WTC11 (cell line): ENCODE measurements around the gene ZNF232.
"Not testable (repeated sequence)": the region's sequence is repeated elsewhere in the genome, so short reads cannot be mapped to it uniquely, and the experiment has no call there.

Source experiments
- TEAD4 ChIP-seq: sonication (generic); formaldehyde crosslinking; IDR thresholded peaks from 2 replicates; pipeline ENCODE4 v1.8.0; 2022; ENCODE audit warnings: mild to moderate bottlenecking, missing genetic modification reagents
- TF ChIP-seq, protein P1 (sequence below): fragments of 200-600 bp; IDR thresholded peaks from 2 replicates; pipeline ENCODE4 v1.8.0; 2022; ENCODE audit warnings: antibody characterized with exemption

DNA sequence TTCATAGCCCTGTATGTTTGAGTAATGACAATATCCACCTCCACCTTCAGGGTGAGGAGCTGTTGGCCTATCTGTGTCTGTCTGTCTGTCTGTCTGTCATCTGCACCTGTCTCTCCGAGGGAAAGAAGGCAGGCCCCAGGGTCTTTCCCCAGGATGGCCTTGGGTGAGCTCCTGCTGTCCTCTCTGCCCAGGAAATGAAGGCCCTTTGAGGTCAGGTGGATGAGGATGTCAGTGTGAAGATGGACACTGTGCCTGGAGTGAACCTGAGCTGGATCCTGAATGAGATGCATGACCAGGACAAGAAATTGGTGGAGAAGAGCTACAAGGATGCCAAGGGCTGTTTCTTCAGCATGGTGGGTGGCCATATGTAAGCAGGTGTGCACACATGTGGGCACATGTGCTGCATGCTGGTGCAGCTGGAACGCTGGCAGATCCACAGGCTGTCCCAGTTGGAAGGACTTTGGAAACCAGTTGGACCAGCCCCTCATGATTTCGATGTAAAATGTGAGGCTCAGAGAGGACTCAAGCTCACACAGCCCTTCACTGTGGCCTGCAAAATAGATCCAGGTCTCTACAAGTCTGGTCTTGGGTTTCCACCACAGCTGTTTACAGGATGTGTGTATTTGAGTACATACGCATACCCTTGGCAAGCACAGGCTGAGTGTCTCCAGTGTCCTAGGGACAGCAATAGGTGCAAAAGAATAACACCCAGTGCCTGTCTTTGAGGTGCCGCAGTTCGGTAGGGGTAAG, 8.9 kb upstream of the ZNF232 start:
- TF ChIP-seq TEAD4 (CRISPR knock-in tag) = not testable (repeated sequence)
- TF ChIP-seq, protein P1, sequence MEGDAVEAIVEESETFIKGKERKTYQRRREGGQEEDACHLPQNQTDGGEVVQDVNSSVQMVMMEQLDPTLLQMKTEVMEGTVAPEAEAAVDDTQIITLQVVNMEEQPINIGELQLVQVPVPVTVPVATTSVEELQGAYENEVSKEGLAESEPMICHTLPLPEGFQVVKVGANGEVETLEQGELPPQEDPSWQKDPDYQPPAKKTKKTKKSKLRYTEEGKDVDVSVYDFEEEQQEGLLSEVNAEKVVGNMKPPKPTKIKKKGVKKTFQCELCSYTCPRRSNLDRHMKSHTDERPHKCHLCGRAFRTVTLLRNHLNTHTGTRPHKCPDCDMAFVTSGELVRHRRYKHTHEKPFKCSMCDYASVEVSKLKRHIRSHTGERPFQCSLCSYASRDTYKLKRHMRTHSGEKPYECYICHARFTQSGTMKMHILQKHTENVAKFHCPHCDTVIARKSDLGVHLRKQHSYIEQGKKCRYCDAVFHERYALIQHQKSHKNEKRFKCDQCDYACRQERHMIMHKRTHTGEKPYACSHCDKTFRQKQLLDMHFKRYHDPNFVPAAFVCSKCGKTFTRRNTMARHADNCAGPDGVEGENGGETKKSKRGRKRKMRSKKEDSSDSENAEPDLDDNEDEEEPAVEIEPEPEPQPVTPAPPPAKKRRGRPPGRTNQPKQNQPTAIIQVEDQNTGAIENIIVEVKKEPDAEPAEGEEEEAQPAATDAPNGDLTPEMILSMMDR = not testable (repeated sequence)
